ENCODE measurements around the gene MAMLD1. TPM values are rescaled to one million over a fixed set of nuclear protein-coding genes. Genes with fewer than 3 reads are reported as not detected.

Gene MAMLD1
- total RNA-seq, 1 donor from 2014 or later, result 6.1 TPM

DNA sequence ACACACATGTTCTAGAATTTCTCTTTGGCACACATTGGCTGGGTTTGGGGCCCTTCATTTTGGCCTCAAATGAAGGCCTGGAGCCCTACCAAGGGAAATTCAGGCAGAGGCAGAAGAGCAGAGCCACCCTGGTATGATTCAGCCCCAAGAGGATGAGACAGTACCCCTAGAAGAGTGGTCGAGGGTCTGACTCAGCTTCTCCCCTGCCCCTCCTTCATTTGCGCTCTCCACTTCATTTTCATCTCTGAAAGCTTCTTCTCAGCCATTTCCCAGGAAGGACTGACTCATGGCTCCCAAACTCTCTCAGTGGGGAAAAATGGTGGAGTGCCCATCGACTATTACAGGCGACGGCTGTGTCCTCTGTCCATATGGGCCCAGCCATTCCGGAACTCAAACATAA is 43.5 kb downstream of the MAMLD1 start:
- no peak for DNase-seq (ENCODE audit: low spot score)

DNA sequence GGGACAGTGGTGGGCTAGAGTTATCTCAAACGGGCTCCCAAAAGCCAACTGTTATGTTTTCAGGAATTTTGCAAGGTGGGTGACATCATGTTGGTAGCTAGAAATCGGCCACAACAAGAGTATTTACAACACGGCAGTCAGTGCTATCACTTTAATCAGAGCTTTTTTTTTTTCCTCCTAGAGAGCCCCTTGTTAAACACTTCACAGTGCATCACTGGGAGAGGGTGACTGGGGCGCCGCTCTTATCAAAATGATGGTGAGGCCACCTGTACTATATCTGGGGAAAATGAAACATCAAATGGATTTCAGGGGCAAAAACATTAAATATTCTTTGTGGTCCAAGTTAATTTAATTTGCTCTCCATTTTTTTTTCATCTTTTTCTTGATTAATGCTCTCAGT is 44.9 kb downstream of the MAMLD1 start:
- DNase-seq (ENCODE audit: low spot score), result no peak

DNA sequence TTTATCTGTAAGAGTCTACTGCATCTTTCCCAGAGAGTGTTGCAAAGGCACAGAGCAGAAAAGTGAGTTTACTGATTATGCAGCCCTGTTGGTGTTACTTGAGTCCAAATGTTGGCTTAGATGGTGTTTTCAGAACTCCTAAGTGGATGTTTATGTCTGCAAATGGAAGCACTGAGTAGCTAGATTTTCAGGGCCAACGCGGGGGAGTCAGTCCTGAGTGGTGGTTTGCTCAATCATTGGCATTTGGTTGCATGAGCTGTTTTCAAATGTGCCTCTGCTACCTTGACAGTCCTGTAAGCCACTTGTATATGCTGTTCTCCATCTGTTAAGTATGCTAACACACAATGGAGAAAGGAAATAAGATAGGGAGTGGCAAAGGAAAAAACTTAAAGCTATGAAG is 45.4 kb downstream of the MAMLD1 start:
- DNase-seq (ENCODE audit: low spot score), result no peak

DNA sequence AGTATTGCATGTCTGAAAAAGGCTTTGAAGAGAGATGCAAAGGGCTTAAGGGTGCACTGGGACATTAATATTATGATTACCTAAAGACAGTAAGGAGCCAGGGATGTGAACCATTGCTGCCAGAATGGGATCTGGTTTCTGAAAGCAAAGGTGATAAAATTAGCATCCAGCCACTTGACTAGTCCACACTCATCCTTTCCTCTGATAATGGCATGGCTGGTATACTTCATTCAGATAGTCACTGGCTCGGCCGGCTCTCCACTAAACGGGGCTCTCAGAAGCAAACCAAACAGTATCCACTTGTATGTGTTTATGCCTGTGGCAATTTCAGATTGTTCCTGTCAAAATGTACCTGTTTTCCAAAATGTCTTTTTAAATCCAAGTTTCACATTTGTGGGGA is 46.4 kb downstream of the MAMLD1 start:
- DNase-seq (ENCODE audit: low spot score), result no peak

DNA sequence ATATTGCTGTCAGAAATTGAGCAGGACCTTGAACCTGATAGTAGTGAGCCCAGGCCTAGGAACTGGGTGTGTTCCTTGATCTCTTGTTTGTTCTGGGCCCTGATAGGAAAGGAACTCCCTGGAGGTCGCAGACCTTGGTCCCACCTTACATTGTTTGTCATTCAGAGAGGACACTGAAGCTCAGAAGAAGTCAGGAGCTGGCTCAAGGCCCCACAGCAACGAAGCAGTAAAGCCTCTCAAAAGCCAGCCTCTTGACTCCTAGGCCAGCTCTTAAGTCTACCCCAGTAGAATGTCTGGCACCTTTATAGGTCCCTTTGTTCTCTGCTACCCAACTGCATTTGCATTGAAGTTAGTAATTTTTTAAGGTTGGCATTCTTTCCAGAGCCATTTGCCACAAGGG is 46.8 kb downstream of the MAMLD1 start:
- no peak for DNase-seq (ENCODE audit: low spot score)

DNA sequence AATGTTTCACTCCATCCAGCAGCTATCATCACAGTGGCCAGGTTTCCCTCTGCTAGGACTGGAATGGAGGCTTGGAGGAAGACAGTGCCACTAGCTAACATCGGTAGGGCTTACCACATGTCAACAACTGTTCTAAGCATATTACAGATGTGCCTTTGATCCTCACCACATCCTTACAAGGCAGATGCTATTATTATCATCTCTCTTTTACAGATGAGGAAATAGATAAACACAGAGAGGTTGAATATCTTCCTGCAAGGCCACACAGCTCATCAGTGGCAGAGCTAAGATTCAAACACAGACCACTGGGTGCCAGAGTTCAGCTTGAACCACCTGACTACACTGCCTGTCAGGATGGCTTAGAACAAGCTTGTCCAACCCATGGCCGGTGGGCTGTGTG is 47.4 kb downstream of the MAMLD1 start:
- DNase-seq (ENCODE audit: low spot score), result no peak

DNA sequence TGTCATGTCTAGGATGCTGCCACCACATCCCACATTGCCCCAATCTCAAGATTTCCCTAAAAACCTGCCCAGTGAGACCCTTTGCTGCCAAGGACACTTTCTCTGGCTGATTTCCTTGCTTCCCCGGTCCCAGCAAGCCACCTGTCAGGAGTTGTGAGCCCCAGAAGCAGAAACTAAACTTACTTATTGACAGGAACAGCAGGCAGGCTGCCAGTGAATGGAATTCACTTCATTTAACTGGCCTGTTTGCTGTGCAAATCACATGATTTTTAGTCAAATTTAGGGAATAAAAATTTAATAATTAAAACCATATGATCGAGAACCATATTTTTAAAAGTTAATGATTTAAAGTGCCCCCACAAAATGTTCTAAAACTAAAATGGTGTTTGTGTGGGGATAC is 48.5 kb downstream of the MAMLD1 start:
- DNase-seq (ENCODE audit: low spot score), result no peak

DNA sequence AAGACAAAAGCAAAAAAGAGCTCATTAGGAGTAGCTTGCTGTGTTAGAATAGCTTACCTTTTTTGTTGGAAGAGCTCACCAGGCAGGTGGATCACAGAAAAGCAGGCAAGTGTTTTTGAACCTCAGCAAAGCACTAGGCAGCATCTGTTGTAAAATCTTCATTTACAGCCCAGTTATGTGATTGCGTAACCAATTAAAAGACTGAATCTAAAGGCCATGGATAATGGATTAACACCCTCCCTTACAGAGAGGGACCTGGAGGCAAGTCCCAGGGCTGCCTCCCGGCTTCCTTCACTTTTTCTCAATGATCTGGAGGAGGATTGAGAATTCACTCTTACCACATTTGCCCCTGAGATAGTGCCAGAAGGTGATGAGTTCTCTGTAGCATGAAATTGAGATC is 51.1 kb downstream of the MAMLD1 start:
- no peak for DNase-seq (ENCODE audit: low spot score)

DNA sequence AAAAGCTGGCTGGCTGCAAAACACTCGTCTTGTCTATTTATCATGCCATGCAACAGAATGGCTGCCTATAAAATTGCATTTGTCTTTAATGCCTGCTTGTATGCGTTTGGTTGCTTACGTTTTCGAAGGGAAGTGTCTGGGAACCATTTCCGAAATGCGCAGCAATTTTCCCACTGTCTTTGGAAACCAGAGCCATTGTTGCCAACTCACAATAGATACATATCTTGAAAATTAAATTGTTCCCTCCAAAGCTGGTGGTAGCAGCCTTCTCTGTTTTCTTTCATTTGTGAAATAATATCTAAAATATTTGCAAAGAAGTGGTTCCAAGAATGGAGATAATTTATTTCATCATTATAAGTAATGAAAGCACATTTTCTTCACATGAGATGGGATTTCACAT is 53.4 kb downstream of the MAMLD1 start:
- DNase-seq (ENCODE audit: low spot score), result no peak

DNA sequence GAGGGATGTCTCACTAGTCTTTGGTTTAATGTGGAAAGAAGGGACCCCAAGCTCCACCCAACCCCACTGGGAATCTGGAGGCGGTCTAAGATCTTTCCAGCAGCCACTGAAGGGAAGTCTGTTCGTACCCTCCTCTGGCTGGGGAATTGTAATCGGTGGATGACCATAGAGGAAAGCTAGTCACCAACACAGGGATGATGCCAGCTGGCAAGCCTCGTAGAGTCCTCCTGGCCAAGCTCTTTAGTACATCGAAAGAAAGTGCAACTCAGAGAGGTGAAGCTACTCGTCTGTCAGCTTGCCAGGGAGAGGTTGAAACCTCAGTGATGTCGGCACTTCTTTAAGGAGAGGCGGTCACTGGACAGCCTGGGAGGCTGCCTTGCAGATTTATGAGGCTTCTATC is 58.7 kb downstream of the MAMLD1 start:
- no peak for DNase-seq (ENCODE audit: low spot score)

DNA sequence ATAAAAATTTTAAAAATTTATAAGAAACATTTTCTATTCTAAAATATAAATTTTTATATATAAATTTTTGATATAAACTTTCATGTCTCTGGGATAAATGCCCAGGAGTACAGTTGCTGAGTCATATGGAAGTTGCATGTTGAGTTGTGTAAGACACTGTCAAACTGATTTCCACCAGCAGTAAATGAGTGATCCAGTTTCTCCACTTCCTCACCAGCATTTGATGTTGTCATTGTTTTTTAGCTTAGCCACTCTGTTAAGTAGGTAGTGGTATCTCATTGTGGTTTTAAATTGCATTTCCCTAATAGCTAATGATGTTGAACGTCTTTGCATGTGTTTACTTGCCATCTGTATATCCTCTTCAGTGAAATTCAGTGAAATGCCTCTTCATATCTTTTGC is 66.5 kb downstream of the MAMLD1 start:
- no peak for DNase-seq (ENCODE audit: low spot score)

DNA sequence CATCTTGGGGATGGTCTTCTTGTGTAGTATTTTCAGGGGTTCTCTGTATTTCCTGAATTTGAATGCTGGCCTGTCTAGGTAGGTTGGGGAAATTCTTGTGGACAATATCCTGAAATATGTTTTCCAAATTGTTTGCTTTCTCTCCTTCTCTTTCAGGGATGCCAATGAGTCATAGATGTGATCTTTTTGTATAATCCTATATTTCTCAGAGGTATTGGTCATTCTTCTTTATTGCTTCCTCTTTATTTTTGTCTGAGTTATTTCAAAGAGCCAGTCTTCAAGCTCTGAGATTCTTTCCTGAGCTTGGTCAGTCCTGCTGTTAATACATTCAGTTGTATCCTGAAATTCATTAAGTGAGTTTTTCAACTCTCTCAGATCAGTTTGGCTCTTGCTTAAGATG is 73.1 kb downstream of the MAMLD1 start:
- no peak for DNase-seq (ENCODE audit: low spot score)

DNA sequence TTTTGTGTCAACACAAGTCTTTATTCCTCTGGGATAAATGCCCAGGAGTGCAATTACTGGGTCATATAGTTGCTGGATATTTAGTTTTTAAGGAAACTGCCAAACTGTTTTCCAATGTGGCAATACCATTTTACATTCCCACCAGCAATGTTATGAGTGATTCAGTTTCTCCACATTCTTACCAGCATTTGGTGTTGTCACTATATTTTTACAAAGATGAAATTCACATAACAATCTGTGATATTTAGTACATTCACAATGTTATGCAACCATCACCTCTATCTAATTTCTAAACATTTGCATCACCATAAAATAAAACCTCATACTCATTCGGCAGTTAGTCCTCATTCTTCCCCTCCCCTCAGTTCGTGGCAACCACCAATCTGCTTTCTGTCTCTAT is 75.0 kb downstream of the MAMLD1 start:
- no peak for DNase-seq (ENCODE audit: low spot score)

DNA sequence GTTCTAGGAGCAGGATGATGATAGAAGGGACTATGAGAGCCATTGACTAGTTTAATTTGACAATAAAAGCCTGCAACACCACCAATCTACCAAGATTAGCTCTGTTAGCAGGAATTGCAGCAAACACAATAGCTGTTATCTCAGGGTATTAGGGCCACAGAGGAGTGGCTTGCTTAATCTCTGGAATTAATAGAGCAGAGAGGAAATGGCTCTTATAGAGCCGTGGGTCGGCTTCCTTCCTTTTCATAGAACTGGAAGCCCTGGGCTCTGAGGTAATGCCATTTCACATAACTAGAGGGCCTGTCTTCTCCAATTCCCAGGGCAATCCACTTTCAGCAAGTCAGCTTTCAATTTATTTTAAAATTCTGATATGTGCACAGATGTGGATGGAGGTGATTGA is 83.0 kb downstream of the MAMLD1 start:
- DNase-seq (ENCODE audit: low spot score), result no peak

DNA sequence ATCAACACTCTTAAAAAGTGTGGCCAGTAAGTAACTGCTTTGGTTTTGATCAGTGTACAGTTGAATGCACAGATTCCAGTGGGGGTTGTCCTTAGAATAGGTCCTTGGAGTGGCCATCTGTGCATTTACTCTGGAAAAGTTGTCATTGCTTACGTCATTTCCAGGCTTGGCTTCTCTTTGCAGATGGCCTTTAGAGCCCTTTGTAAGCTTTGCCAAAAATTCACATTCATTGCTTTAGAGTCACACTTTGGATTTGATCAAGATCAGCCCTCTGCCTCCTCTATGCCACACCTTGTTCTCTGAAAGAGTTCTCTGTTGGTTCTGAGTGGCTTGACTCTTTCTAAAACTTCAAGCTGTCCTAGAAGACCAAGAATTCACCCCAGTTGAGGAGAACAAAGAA is 83.9 kb downstream of the MAMLD1 start:
- DNase-seq (ENCODE audit: low spot score), result no peak

DNA sequence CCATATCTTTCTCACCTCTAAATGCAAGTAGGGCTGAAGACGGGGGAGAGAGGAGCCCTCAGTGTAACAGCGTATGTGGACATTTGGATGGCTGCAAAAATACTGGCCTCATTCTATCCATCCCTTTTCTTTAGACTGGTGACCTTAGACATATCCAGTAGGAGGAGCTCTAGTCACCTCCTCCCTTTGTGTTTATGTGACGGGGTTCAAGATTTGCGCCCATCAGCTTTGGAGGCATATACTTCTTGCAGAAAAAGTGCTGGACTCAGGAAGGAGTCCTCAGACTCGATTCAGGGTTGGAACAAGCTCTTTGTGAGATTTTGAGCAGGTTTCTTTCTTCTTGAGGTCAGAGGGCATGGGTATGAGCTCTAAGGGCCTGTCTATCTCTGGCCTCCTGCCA is 86.2 kb downstream of the MAMLD1 start:
- DNase-seq (ENCODE audit: low spot score), result no peak

DNA sequence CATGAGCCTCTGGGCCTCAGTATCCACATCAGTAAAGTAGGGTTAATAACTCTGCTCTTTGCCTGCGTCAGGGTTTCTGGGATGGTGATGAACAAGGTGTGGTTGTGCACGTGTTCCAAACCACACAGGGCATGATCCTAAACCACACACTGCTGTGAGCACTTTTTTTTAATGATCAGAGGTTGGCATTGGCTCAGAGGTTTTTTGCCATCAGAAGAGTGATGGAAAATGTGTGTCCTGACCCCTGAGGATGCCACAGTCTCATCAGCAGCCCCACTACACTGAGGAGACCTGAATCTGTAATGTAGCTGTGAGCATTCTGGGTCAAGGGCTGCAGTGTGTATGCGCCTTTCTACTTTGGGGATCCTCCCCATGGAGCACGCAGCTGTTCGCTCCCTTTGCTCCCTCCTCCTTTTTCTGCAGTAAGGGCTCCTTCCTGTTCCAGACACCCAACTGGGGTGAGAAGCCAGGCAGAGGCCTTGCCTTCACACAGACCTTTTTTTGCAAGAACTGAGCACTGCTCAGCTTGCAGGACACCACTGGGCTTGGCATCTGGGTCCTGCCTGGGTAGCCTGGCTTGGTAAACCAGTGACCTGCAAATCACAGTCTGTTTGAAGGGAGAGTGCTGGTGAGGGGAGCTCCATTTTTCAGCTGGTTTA is 87.5 kb downstream of the MAMLD1 start:
- DNase-seq (ENCODE audit: low spot score), result no peak

DNA sequence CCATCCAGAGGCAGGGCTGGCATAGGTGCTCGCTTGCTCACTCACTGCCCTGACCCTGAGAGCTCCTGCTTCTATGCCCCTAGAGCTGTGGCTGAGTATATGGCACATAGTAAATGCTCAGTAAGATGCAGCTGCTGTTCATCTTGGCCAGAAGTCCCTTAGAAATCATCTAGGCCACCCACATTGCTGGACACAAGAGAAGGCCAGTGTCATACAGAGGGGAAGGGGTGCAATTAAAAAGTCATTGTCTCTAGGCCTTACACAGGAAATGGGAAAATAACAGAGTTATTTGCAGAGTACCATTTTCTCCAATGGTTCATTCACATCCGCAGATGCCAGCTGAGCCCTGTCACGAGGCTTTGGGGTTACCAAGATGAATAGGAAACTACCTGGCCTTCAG is 88.8 kb downstream of the MAMLD1 start:
- DNase-seq (ENCODE audit: low spot score), result no peak

DNA sequence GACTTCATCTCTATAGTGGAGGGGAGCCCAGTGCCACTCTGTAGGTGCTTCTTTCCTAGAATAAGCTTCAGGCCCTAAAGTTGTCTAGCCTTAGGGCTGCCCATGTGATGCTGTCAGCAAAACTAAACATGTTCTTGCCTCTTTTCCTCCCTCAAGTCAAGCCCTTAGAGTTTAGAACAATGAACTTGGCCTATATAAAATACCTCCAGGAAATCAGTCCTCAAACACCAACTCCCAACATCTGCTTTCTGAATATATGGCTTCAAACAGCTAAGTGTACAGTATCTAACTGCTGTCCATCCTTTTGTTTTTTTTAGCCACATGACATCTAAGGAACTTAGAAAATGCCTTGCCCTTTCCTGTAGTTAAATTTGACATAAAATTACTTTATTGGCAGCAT is 91.0 kb downstream of the MAMLD1 start:
- no peak for DNase-seq (ENCODE audit: low spot score)

DNA sequence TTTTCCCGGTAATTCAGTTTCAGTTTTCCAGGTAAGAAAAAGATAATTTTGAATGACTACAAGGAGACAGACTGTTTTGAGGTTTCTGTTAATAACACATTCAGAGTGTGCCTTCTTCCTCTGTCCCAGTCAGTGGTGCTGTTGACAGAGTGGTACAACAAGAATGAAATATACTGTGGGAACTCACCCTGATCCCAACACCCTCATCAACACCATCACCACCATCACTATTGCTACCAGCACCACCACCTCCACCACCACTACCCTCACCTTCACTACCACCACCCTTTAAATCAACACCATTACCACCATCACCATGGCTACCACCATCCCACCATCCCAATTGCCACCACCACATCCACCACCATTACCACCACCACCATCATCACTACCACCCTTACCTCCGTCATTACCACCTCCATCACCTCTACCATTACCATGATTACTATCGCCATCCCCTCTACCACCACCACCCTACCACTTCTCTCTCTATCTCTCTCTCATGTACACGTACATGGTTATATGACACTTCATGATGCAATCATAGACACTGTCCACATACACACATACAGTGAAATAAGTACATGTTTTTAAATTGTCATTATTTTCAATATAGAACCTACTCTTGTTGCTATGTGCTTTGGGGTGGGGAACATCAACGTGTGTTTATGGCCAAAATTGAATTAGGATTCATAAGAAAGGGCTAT is 91.5 kb downstream of the MAMLD1 start:
- DNase-seq (ENCODE audit: low spot score), result no peak

DNA sequence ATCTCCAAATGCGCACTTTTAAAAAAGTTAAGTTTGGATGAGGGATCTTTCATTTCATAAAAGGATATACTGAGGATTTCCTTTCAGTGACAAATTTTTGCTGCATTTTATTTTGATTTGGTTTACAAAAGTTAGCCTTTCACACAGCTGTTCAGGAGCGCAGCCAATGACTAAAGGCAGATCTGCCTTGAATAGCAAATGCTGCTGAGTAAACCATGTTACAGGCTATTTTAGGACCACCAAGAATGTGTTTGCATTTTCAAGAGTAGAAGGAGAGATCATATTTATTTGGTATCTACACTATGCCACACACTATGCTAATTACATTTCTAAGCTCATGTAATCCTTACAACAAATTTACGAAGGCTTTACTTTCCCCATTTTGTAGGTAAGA is 92.1 kb downstream of the MAMLD1 start:
- no peak for DNase-seq (ENCODE audit: low spot score)

DNA sequence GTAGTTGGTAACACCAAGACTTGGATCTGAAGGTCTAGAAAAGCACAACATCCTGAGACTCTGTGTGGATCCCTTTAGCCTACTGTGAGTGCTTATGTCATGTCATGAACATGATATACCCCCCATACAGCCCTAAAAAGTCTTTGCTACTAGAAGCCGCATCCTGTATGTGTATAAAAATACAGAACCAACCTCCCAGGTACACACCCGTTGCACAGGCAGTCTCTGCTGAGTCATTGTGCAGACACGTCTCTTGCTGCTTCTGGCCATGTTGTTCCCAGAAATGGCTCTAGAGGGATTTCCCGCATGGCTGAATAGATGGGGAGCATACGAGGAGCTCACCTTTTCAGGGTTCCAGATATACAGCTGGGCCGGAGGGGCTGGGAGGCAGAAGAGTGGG is 93.3 kb downstream of the MAMLD1 start:
- DNase-seq (ENCODE audit: low spot score), result no peak

DNA sequence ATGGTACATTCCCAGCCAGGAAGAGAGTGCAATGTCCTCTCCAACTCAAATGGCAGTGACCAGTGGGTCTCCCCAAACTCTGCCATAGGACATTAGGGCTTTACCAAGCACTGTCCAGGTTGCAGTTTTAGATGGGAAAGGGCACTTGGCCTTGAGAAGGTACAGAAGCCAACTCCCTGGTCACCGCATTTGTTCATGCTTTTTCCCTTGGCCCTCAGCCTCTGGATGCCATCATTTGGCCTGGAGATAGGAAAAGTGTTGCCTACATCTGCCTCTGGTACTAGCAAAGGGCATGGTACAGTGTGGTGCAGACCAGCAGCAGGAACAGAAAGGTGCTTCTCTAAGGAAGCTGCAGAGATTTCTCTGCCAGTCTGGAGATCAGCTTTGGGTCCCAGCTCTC is 93.8 kb downstream of the MAMLD1 start:
- DNase-seq (ENCODE audit: low spot score), result no peak

DNA sequence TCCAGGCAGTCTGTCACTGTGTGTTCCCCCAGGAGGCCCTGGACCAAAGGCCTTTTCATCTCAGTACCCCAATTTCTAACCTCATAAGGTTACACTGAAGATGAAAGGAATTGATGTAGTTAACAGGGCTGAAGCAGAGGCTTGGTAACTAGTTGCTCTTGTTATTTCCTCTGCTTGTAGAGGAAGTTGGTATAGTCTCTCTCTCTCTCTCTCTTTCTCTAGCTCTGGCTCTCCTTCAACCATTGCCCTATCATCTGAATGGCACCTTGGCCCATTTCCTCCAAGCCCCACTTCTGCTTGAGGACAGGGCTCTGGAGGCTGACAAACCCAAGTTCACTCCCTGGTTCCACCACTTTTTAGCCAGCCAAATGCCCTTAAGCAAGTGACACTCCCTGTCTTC is 96.1 kb downstream of the MAMLD1 start:
- DNase-seq (ENCODE audit: low spot score), result no peak

Measured in ureter (tissue), 1 donor.